Liver (tissue), 9 donors: ENCODE results near the gene MACROD1. TPM values are rescaled to one million over a fixed set of nuclear protein-coding genes. Genes with fewer than 3 reads are reported as not detected.

Experiments used
- DNase-seq: peaks from one replicate; pipeline ENCODE4 v3.0.0-alpha.2; 2017; ENCODE audit warnings: low spot score
- H3K27ac ChIP-seq, 2 donors: one replicate each; pipeline ENCODE4 v1.7.0; 2013; ENCODE audit warnings: inconsistent platforms in 2 of 2, low read length in 2 of 2, control low read depth in 1 of 2, low read depth in 1 of 2, mild to moderate bottlenecking in 1 of 2
- H3K27me3 ChIP-seq, 4 donors: one replicate each; pipeline versions ENCODE4 v1.6.1 to v1.7.0; 2013; ENCODE audit warnings: low read length in 3 of 4, inconsistent platforms in 1 of 4, mild to moderate bottlenecking in 1 of 4, moderate library complexity in 1 of 4; ENCODE audit not compliant: control insufficient read depth in 4 of 4, insufficient read depth in 4 of 4
- H3K36me3 ChIP-seq, 4 donors: one replicate each; pipeline versions ENCODE4 v1.6.1 to v1.7.0; 2013; ENCODE audit warnings: low read length in 3 of 4, mild to moderate bottlenecking in 3 of 4, low read depth in 1 of 4, moderate library complexity in 1 of 4; ENCODE audit not compliant: control insufficient read depth in 4 of 4, insufficient read depth in 3 of 4
- H3K4me1 ChIP-seq, 4 donors: one replicate each; pipeline versions ENCODE4 v1.6.1 to v1.7.0; 2013; ENCODE audit warnings: low read length in 3 of 4, mild to moderate bottlenecking in 3 of 4, moderate library complexity in 1 of 4; ENCODE audit not compliant: control insufficient read depth in 4 of 4, insufficient read depth in 4 of 4
- H3K4me3 ChIP-seq, 3 donors: one replicate each; pipeline versions ENCODE4 v1.6.1 to v1.7.0; 2013; ENCODE audit warnings: low read length in 3 of 3, control low read depth in 1 of 3, low read depth in 1 of 3, mild to moderate bottlenecking in 1 of 3
- H3K9ac ChIP-seq, 2 donors: one replicate each; pipeline ENCODE4 v1.7.0; 2013; ENCODE audit warnings: low read length in 2 of 2, mild to moderate bottlenecking in 2 of 2, moderate library complexity in 2 of 2, control low read depth in 1 of 2, low read depth in 1 of 2
- H3K9me3 ChIP-seq, 4 donors: one replicate each; pipeline versions ENCODE4 v1.6.1 to v1.7.0; 2013; ENCODE audit warnings: low read length in 3 of 4; ENCODE audit not compliant: control insufficient read depth in 4 of 4
- EGR1 ChIP-seq, 2 donors: IDR thresholded peaks; 2 replicates each; pipeline ENCODE4 v1.6.1; 2016 to 2018; ENCODE audit warnings: antibody characterized with exemption in 2 of 2, low read depth in 2 of 2
- FOXA1 ChIP-seq: IDR thresholded peaks from 2 replicates; pipeline ENCODE4 v1.6.1; 2016; ENCODE audit warnings: antibody characterized with exemption
- FOXA2 ChIP-seq: IDR thresholded peaks from 2 replicates; pipeline ENCODE4 v1.6.1; 2016; ENCODE audit warnings: antibody characterized with exemption
- HNF4A ChIP-seq, 2 donors: conservative IDR thresholded peaks; 2 replicates each; pipeline ENCODE4 v1.6.1; 2016; ENCODE audit warnings: antibody characterized with exemption in 2 of 2, mild to moderate bottlenecking in 2 of 2
- HNF4G ChIP-seq: IDR thresholded peaks from 2 replicates; pipeline ENCODE4 v1.6.1; 2016; ENCODE audit warnings: antibody characterized with exemption
- JUND ChIP-seq, 2 donors: IDR thresholded peaks; 2 replicates each; pipeline ENCODE4 v1.6.1; 2016; ENCODE audit warnings: antibody characterized with exemption in 2 of 2
- MAX ChIP-seq: IDR thresholded peaks from 2 replicates; pipeline ENCODE4 v1.6.1; 2016; ENCODE audit warnings: antibody characterized with exemption
- NR2F2 ChIP-seq: IDR thresholded peaks from 2 replicates; pipeline ENCODE4 v1.6.1; 2016; ENCODE audit warnings: antibody characterized with exemption
- REST ChIP-seq: IDR thresholded peaks from 2 replicates; pipeline ENCODE4 v1.6.1; 2016; ENCODE audit warnings: antibody characterized with exemption, mild to moderate bottlenecking
- RXRA ChIP-seq, 2 donors: IDR thresholded peaks; 2 replicates each; pipeline ENCODE4 v1.6.1; 2017 to 2018; ENCODE audit warnings: antibody characterized with exemption in 2 of 2, mild to moderate bottlenecking in 1 of 2
- SP1 ChIP-seq: IDR thresholded peaks from 2 replicates; pipeline ENCODE4 v1.6.1; 2018; ENCODE audit warnings: antibody characterized with exemption, mild to moderate bottlenecking
- TAF1 ChIP-seq: conservative IDR thresholded peaks from 2 replicates; pipeline ENCODE4 v1.6.1; 2016; ENCODE audit warnings: antibody characterized with exemption, mild to moderate bottlenecking
- WGBS: extraction: QIAGEN DNeasy Blood & Tissue Kit; methylation state at CpG from one replicate; pipeline ENCODE4 v1.1.7; 2013; 5-methylcytosine and 5-hydroxymethylcytosine counted together
- polyA plus RNA-seq, 2 donors: library from polyadenylated mRNA; stranded (reverse) in 1 of 2; unstranded in 1 of 2; fragments of 200-250 nt in 1 of 2; fragments of >200 nt in 1 of 2; fragmentation: Nextera tagmentation in 1 of 2; extraction: Ambion mirVana in 1 of 2; gene quantifications; one replicate each; pipeline versions ENCODE4 v1.2.1 to v1.2.3, GENCODE V29; 2013 to 2015
- total RNA-seq, 2 donors: library from RNA; depleted of rRNA; stranded (reverse); fragments of >200 nt; gene quantifications; one replicate each; pipeline ENCODE4 v1.2.3, GENCODE V29; 2014
- donor health status: healthy.
- donor health status: healthy.
- donor health status: healthy.
- donor health status: healthy.
- donor health status: healthy.

The MACROD1 gene
- total and polyA plus RNA-seq, 4 donors, result 8.9 to 25.9 (median 13.1) TPM

- Histone ChIP-seq H3K4me3 (no peak overlapping the region), H3K4me1 (peaks cover 0 to 5% (median 2%) of the 10 kb centered on the region in 4 donors), H3K27ac (no peak overlapping the region), H3K36me3 (peaks cover 0 to 1% (median 0%) of the 10 kb centered on the region in 4 donors), H3K27me3 (no peaks in the 10 kb centered on the region), H3K9ac (no peak overlapping the region), H3K9me3 (no peaks in the 10 kb centered on the region)
- TF ChIP-seq EGR1 (IDR thresholded peaks at IDR 0.05; ENCODE audit: low read depth in 2 of 2) (no peak), HNF4G (no peak), RXRA (IDR thresholded peaks at IDR 0.05) (no peak), MAX (no peak), SP1 (no peak), FOXA1 (no peak), JUND (IDR thresholded peaks at IDR 0.05) (no peak)
- 92% methylated on average over 17 of the region's 17 CpGs for WGBS
- no peak for DNase-seq
These were observed 101.4 kb downstream of the MACROD1 start for GRCh38 chr11:64064374-64065140.

GRCh38 chr11:64063777-64064176, 102.1 kb downstream of the MACROD1 start:
- 95% methylated on average over 13 of the region's 13 CpGs for WGBS
- no peak overlapping the region for H3K27ac ChIP-seq

More at GRCh38 chr11:64063777-64064176, 102.1 kb downstream of the MACROD1 start:
- Histone ChIP-seq H3K4me1 (peaks cover 0 to 5% (median 2%) of the 10 kb centered on the region in 4 donors), H3K9me3 (no peaks in the 10 kb centered on the region), H3K9ac (no peak overlapping the region), H3K4me3 (no peak overlapping the region), H3K36me3 (peaks cover 0 to 1% (median 0%) of the 10 kb centered on the region in 4 donors), H3K27me3 (no peaks in the 10 kb centered on the region)
- DNase-seq, result no peak
- TF ChIP-seq MAX (no peak), JUND (IDR thresholded peaks at IDR 0.05) (no peak), REST (no peak), FOXA2 (no peak), HNF4G (no peak), NR2F2 (no peak), TAF1 (no peak), HNF4A (conservative IDR thresholded peaks at IDR 0.05) (no peak), RXRA (IDR thresholded peaks at IDR 0.05) (no peak)
